NB4 (cell line): ENCODE data around the gene SPON1.

Source experiments
- DNase-seq: peaks from one replicate; pipeline ENCODE4 v3.0.0; 2010; ENCODE audit warnings: low read depth
- H3K4me3 ChIP-seq: one replicate; pipeline ENCODE4 v1.5.1; 2011; ENCODE audit warnings: mild to moderate bottlenecking, low read depth, low read length, moderate library complexity
- CTCF ChIP-seq: IDR thresholded peaks from one replicate; pipeline ENCODE4 v1.5.1; 2012; ENCODE audit warnings: low read depth, low read length
- MAX ChIP-seq: IDR thresholded peaks from 2 replicates; pipeline ENCODE4 v1.6.1; 2011; ENCODE audit warnings: low read depth, low read length
- MYC ChIP-seq: IDR thresholded peaks from 2 replicates; pipeline ENCODE4 v1.6.1; 2011; ENCODE audit warnings: low read depth, low read length
- POLR2A ChIP-seq: IDR thresholded peaks from 2 replicates; pipeline ENCODE4 v1.6.1; 2011; ENCODE audit warnings: mild to moderate bottlenecking; ENCODE audit not compliant: insufficient read length; ENCODE audit errors: extremely low read depth

SPON1 gene

GRCh38 chr11:13942378-13942777 lies 20.1 kb upstream of the SPON1 start:
- TF ChIP-seq CTCF = no peak
- TF ChIP-seq MAX = no peak
- no peak for TF ChIP-seq MYC
- TF ChIP-seq POLR2A = no peak
- no peak for DNase-seq
- H3K4me3 ChIP-seq = no peak overlapping the region

GRCh38 chr11:13942971-13943381 lies 19.5 kb upstream of the SPON1 start:
- no peak for DNase-seq
- no peak overlapping the region for H3K4me3 ChIP-seq
- TF ChIP-seq CTCF = no peak
- no peak for TF ChIP-seq MYC
- no peak for TF ChIP-seq MAX
- TF ChIP-seq POLR2A = no peak

GRCh38 chr11:13944016-13944415 lies 18.5 kb upstream of the SPON1 start:
- TF ChIP-seq MAX = no peak
- no peak for TF ChIP-seq MYC
- no peak for TF ChIP-seq POLR2A
- no peak for TF ChIP-seq CTCF
- no peak for DNase-seq
- no peak overlapping the region for H3K4me3 ChIP-seq

GRCh38 chr11:13944911-13945425 lies 17.6 kb upstream of the SPON1 start:
- no peak overlapping the region for H3K4me3 ChIP-seq
- TF ChIP-seq POLR2A (no peak), MYC (no peak), MAX (no peak), CTCF (no peak)
- no peak for DNase-seq

GRCh38 chr11:13947379-13947778 lies 15.1 kb upstream of the SPON1 start:
- no peak for TF ChIP-seq POLR2A
- TF ChIP-seq CTCF = no peak
- TF ChIP-seq MYC = no peak
- no peak for TF ChIP-seq MAX
- no peak for DNase-seq
- no peak overlapping the region for H3K4me3 ChIP-seq

- TF ChIP-seq MYC (no peak), CTCF (no peak), POLR2A (no peak), MAX (no peak)
- no peak for DNase-seq
Measured at GRCh38 chr11:13949876-13950275, 12.6 kb upstream of the SPON1 start.

More at GRCh38 chr11:13949876-13950275, 12.6 kb upstream of the SPON1 start:
- no peak overlapping the region for H3K4me3 ChIP-seq
